ENCODE measurements around the gene PDGFB.
A peak's percentile ranks its signal among the peaks of the same experiment; 100 is the strongest.
"Not testable (repeated sequence)": the region's sequence is repeated elsewhere in the genome, so short reads cannot be mapped to it uniquely, and the experiment has no call there.

The PDGFB gene

GRCh38 chr22:39226353-39226752 is 18.4 kb downstream of the PDGFB start:
- no peak for DNase-seq (ENCODE audit: low spot score)

GRCh38 chr22:39225591-39225990 is 19.2 kb downstream of the PDGFB start:
- DNase-seq (ENCODE audit: low spot score), result no peak

GRCh38 chr22:39224550-39224949 is 20.2 kb downstream of the PDGFB start:
- DNase-seq (ENCODE audit: low spot score), result no peak

GRCh38 chr22:39223091-39223710 is 21.6 kb downstream of the PDGFB start:
- DNase-seq (ENCODE audit: low spot score), result no peak

DNA sequence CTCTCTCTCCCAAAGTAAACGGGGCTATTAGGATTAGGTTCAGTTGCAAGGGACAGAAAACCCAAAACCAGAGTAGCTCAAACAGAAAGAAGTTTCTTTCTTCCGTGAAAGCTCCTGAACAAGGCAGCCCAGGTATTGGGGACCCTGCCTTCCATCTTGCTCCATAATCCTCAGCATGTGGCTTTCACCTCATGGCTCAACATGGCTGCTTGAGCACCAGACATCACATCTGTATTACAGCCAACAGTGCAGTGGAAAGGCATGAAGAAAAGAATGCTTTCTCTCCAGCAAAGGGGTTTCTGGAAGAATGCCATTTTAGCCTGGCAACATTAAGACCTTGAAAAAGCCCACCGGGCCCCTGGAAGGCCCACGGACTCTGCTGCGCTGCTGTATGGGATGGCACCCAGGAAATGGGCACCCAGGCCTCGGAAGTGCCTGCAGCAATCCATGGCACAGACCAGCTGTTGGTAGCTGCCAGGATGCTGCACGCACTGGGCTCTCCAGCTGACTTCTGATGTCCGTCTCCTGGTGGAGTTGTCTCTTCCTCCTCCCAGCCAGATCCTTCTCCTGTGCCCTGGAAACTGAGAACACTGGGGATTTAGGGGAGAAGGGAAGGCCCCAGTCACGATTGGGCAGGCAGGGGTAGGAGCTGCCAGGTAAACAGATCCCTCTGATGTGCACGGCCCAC is 22.6 kb downstream of the PDGFB start:
- DNase-seq (ENCODE audit: low spot score), result no peak

DNA sequence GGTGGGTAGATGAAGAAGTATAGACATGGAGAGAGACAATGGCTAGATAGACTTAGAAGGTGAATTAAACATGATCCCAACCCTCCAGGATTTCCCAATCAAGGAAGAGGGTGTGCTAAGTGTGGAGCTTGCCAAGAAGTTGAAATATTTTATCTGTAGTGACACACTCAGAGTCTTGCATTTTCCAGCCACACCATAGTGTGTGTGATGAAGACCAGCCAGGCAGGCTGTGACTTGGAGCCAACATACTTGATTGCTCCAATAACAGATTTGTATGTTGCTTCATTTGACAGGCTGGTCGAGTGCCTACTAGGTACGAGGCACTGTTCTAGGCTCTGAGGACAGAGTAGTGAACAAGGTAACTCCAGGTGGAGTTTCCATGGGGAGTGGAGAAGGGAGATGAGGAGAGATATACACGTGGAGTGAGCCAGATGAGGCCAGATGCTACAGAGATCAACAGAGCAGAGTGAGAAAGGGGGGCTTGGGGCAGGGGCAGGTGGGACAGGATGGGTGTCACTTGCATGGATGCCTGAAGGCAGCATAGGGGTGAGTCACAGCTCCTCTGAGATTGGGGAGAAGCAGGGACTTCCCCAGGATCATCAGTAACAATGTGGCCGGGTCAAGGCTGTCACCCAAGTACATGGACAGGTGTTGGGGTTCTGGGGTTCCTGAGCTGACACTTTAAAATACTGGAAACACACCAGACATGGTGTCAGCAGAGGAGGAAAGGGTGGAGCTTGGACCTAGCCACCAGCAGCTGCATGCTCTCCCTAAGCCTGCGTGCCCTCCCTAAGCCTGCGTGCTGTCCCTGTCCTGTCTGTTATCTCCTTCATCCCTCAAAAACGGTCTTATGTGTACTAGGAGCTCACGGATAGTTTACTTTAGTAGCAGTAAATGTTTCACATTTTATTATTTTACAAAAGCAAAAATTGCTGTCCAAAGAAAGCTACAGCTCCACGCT is 23.6 kb downstream of the PDGFB start:
- DNase-seq (ENCODE audit: low spot score), result no peak

- no peak for DNase-seq (ENCODE audit: low spot score)
These were observed 24.3 kb downstream of the PDGFB start for GRCh38 chr22:39220450-39220849.

- DNase-seq (ENCODE audit: low spot score), result no peak
These were observed 25.4 kb downstream of the PDGFB start for GRCh38 chr22:39219071-39220039.

DNA sequence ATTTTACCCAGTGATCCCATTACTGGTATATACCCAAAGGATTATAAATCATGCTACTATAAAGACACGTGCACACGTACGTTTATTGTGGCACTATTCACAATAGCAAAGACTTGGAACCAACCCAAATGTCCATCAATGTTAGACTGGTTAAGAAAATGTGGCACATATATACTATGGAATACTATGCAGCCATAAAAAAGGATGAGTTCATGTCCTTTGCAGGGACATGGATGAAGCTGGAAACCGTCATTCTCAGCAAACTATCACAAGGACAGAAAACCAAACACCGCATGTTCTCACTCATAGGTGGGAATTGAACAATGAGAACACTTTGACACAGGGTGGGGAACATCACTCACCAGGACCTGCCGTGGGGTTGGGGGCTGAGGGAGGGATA is 26.4 kb downstream of the PDGFB start:
- DNase-seq (ENCODE audit: low spot score), result not testable (repeated sequence)

DNA sequence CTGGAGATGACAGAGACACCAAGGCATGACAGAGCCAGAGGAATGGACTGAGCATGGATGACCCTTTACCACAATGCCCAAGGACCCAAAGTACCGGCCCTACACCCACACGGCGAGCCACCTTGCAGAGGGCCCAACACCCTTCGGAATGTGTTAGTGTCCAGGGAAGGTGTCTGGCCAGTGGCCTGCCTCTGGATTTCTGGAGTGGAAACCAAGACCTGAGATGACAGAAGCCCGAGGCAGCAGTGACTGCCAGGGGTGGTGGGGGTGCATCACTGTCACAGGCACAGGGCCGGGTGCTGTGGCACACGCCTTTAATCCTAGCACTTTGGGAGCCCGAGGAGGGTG is 28.7 kb downstream of the PDGFB start:
- DNase-seq (ENCODE audit: low spot score), result no peak

DNA sequence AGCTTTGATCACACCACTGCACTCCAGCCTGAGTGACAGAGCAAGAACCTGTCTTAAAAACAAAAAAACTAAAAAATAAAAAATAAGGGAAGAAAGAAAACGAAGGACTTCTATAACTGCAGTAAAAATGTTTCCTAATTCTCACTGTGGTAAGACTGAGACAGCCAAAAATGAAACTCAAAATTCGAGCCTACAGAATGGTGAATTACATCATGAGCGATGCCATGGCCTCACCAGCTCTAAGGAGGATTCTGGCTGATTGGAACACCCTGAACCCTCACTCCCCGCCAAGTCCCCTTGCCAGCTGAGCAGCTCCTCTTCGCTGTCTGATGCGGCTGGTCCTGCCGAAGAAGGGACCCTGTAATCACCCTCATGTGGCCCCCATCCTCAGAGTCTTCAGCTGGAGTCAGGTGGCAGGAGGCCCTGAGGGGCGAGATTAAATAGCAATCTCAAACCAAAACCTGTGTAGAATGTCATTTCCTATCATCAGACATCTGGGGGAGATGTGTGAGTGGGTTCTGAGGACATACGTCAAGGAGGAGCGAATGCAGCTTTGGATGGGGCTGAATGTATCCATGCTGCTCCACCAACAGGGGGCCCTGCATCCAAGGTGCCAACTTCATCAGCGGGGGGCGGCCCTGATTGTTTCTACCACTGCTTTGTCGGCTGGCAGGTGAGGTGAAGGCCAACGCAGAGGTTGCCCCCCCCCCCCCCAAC is 29.2 kb downstream of the PDGFB start:
- DNase-seq (ENCODE audit: low spot score), result no peak

- DNase-seq (ENCODE audit: low spot score), result no peak
These were observed 29.7 kb downstream of the PDGFB start for GRCh38 chr22:39215070-39215396.

DNA sequence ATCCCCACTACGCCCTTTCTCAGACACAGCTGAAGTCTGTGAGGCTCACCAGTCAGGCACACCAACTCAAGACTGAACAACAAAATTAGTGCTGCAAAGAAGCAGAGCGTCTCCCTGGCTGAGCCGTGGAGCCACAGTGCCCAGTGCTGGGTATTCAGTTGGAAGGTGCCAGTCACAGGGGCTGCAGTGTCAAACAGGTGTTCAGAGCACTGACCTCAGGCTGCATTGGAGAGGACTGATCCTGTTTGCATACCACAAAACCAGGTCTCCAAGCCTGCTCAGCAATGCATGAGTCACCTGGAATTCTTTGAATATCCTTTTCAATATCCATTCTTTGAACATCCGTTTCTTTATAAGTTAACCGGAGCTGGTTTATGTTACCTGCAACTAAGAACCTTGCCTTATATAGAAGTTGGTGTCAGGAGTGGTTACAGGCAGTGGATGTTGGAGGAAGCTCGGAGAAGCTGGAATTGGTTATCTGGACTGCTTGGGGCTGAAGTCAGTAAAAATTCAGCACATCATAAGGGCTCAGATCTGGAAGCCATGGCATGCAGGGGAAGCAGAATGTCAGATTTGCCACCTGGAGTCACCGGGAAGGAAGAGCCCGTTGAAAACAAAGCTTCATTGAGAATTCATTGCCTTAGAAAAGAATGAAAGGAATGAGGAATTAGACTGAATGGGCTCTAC is 30.3 kb downstream of the PDGFB start:
- peak; percentile 40 for DNase-seq (ENCODE audit: low spot score)

DNA sequence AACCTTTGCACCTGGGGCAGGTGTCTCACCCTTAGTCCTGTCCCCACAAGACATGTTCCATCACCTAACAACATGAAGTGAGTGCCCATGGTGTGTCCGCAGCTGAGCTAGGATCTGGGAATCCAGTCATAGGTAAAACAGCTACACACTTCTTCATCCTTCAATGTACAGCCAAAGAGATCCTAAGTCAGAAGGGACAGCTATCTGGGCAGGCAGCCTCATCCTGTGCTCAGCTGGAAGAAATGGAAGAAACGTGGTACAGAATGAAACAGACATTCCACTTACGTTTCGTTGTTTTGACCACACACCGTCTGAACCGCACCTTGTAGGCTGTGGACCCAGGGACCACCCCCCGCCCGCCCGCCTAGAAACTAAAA is 30.8 kb downstream of the PDGFB start:
- no peak for DNase-seq (ENCODE audit: low spot score)

- no peak for DNase-seq (ENCODE audit: low spot score)
These were observed 31.9 kb downstream of the PDGFB start for GRCh38 chr22:39212721-39213376.

GRCh38 chr22:39209756-39210155 is 35.0 kb downstream of the PDGFB start:
- no peak for DNase-seq (ENCODE audit: low spot score)

GRCh38 chr22:39208013-39208680 is 36.6 kb downstream of the PDGFB start:
- DNase-seq (ENCODE audit: low spot score), result no peak

DNA sequence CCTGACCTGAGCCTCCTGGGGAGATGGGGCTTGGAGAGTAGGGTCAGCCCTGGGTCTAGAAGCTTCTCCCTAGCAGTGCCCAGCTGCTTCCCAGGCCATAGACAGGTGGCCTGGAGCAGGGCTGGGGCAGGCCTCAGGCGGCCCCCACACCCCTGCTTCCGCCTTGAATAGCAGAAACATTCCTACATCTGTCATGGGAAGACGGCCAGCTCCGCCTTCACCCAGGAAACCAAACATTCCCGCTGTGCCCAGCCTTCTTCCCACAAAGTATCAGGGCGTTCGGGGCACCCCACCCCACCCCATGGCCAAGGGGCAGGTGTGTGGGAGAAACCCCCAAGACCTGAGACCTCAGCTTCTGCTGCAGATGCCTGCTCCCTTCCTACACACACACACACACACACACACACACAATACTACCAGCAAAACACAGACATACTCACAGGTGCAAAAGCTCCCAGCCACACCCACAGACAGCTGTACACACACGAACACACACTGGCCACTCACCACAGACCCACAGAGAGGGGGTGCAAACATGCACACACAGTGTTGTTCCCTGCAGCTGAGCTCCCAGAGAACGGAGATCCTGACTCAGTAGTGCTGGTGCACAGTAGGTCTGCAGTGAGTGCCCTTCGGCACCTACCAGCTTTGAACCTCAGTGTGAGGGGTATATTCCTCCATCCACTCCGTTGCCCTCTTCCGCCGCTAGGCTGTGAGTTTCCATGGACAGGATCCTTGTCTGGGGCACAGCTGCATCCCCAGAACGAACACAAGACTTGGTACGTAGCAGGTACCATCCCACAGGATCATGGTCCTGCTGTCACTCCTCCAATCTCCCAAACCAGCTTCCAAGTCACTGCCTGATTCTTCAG is 37.4 kb downstream of the PDGFB start:
- DNase-seq (ENCODE audit: low spot score), result no peak

GRCh38 chr22:39206491-39206890 is 38.3 kb downstream of the PDGFB start:
- no peak for DNase-seq (ENCODE audit: low spot score)
